HG03432 (cell line): Measurements from ENCODE around the gene SLC43A2.
"Not testable (repeated sequence)": the region's sequence is repeated elsewhere in the genome, so short reads cannot be mapped to it uniquely, and the experiment has no call there.

Experiments
- ATAC-seq: cut with Tn5 transposase; IDR thresholded peaks from one replicate; pipeline ENCODE4 v1.9.1; 2021; ENCODE audit warnings: mild to moderate bottlenecking, moderate library complexity; ENCODE audit not compliant: unreplicated experiment

SLC43A2 gene

DNA sequence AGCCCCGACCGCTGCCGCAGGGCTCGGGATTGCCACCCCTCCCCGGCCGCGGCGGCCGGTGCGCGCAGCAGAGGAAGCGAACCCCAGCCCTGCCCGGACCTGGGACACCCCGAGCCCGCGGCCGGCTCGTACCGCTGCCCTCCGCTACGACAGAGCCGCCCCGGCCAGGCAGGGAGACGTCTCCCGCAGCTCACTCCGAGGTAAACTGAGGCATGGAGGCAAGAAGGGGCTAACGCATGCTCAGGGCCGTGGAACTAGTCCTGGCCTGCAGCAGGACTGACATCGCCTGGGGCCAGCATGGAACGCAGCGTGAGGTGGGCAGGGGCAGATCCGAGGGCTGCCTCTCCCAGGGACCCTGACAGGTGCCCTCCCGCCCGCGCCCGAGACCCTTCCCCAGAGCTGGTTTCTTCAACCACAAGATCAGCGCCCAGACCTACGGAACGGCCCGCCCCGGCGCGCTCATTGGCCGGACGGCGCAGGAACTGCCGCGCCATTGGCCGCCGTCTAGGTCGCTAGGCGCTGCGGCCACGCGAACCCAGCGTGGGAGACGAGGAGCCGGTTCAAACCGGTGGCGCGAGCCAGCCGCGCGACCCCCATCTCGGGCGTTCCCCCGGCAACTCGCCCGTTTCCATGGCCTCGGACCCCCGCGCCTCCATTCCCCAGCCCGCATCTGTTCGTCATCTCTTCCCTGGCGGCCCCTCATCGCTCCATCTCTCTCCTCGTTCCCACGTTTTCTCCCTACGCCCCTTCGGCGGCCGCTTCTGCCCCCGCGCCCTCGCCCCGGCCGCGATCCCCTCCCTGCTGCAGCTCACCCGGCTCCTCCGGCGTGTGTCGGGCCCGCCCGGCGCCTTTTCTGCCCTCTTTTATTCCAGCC is at the start of gene SLC43A2:
Gene SLC43A2 (minus strand): TSS at position 853 of the 874 bp plus-strand sequence. CDS start 960 bp downstream, outside the sequence.
- ATAC-seq: peak; percentile 62

DNA sequence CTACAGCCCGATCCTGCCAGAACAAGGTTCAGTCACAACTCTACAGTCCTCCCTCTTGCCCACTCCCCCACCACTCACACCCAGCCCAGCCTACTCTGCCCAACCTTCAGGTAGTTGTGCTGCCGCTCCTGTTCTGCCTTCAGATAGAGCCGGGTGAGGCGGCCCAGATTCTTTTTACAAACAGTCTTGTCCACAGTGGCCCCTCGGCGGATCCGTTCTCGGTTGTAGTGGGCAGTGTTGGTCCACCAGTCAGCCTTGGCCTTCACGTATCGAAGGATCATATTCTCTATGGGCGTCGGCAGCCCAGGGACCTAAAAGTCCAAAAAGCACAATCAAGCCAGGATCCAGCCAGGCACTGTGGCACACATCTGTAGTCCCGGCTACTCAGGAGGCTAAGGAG is 47.8 kb upstream of the SLC43A2 start:
- no peak for ATAC-seq

DNA sequence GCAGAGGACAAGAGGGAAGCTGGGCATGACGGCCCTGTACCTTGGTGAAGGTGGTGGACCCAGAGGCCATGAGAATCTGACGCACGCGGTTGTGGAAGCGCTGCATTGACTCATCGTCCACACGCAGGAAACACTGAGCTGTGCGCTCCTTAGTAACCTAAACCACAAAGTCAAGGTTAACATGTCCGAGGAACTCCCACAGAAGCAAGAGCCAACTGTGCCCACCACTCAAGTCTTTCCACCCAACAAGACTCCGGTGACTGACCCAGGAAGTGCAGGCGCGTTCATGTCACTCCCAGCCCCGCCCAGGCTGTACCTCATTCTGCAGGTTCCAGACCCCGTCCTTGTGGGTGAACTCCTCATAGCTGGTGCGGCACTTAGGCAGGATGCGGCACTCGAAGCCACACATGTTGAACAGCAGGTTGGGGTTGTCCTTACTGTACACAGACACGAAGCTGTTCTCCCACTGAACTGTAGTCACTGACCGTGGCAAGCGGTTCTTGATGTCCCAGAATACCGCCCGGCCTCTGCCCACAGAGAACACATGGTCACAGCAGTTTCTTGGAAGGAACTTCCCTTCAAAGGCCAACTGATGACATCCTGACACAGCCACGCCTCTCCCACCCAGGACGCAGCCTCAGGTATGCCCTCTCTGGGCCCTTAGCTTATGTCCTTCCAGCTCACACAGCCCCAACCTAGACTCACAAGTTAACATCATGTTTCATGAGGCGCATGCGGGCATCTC is 44.6 kb upstream of the SLC43A2 start:
- ATAC-seq: no peak

DNA sequence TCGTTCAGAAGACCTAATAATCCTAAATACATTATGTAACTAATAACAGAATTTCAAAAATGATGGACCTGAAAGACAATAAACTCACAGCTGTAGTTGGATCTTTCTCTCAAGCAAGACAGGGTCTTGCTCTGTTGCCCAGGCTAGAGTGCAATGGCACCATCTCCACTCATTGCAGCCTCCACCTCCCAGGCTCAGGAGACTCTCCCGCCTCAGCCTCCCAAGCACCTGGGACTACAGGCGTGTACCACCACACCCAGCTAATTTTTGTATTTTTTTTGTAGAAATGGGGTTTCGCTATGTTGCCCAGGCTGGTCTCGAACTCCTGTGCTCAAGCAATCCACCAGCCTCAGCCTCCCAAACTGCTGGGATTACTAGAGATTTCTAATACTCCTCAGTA is 35.3 kb upstream of the SLC43A2 start:
- not testable (repeated sequence) for ATAC-seq

DNA sequence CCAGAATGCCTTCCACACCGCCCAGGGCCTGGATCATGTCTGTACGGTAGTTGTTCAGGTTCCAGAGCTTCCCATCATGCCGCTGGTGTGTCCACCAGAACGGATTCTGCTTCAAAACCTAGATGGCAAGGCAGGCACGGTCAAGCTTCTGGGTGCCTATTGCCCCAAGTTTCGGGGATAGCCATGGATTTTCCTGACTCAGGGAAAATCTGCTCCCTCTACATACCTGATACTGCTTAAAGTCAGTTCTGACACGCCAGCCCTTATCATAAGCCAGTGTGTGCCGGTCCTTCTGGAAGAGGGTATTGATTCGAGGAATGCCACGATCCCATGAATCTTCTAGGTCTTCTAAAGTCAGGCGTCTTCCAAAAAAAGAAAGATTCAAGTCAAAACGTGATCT is 32.4 kb upstream of the SLC43A2 start:
- ATAC-seq: no peak

DNA sequence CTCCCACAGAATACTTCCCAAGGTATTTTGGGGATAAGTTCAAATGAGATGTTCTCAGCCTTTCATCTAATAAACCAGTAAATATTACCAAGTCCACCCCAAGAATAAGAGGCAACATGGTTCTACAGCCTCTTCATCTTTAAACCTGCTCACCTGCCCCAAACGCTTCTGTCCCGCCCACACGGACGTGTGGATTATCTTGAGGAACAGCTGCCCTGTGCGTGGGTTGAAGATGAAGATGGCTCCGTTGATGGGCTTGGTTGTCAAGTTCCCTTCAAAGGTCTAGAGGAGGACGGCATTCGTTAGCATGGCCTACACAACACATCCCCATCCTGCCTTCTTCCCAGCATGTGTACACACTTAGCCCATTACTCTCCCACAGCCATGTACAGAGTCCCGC is 29.5 kb upstream of the SLC43A2 start:
- no peak for ATAC-seq

DNA sequence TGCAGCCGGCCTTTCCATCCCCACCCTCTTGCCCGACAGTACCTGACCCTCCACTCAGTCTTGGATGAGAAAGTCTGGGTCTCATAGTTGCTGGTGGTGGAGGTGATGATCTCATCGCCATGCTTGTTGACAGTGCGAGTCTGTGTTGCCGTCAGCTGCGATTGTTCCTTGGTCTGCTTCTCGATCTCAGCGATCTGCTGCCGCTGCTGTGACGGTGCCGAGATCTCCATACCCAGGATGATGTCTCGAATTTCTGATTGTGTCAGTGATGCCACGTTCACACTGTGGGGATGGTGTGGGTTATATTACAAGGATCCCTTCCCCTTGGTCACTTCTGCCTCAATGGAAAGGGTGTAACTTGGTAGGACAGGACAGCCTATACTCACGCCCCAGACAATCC is 25.1 kb upstream of the SLC43A2 start:
- ATAC-seq: no peak

DNA sequence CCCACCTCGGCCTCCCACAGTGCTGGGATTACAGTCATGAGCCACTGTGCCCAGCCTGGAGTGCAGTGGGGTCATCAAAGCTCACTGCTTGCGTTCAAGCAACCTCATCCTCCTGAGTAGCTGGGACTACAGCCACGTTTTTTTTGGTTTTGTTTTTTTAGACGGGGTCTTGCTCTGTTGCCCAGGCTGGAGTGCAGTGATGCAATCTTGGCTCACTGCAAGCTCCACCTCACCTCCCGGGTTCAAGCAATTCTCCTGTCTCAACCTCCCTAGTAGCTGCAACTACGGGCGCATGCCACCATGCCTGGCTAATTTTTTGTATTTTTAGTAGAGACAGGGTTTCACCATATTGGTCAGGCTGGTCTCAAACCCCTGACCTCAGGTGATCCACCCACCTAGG is 24.2 kb upstream of the SLC43A2 start:
- ATAC-seq: not testable (repeated sequence)

DNA sequence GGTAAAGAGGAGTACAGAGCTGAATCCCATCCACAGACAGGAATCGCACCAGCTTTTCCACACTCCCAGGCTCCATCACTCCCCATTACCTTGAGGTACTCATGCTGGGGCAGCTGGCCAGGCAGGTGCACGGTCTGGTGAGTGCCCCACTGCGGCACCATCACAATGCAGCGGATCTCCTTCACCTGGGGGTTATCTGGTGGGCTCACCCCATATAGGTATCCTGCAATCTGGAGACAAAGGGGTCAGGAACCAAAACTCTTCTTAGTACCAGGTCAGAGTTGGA is 22.9 kb upstream of the SLC43A2 start:
- no peak for ATAC-seq

DNA sequence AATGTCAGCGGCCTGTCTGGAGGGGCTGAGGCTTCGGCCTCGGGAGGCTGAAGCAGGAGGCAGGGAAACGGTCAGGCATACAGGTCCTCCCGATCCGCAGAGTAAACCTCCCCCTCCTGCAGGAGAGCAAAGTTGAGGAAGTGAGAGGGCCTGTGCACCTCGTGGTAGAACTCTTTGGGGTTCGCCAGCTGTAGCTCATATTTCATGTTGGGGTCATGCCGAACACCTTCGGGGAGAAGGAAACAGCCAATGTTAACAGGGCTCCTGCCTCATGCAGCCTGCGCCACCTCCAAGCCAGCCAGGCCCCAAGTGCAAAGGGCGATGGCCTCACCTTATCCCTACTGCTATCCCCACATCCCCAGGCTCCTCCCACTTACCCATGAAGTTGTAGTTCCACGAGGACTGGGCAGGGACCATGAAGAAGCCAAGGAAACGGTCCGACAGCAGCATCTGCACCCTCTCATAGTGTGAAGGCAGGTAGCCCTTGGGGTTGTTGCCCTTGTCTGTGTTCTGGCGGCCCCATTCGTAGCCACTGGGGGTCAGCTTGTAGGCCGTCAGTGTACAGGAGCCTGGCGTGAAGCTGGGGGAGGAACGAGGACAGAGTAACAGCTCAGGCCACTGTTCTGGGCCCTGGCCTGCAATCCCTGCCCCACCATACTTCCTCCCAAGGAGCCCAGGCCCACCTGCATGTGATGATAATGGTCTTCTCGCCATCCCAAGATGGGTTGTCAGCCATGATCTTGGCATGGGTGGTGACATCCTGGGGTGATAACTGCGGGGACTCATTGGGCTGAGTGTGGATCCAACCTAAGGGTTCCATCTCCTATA is 22.3 kb upstream of the SLC43A2 start:
- ATAC-seq: no peak

DNA sequence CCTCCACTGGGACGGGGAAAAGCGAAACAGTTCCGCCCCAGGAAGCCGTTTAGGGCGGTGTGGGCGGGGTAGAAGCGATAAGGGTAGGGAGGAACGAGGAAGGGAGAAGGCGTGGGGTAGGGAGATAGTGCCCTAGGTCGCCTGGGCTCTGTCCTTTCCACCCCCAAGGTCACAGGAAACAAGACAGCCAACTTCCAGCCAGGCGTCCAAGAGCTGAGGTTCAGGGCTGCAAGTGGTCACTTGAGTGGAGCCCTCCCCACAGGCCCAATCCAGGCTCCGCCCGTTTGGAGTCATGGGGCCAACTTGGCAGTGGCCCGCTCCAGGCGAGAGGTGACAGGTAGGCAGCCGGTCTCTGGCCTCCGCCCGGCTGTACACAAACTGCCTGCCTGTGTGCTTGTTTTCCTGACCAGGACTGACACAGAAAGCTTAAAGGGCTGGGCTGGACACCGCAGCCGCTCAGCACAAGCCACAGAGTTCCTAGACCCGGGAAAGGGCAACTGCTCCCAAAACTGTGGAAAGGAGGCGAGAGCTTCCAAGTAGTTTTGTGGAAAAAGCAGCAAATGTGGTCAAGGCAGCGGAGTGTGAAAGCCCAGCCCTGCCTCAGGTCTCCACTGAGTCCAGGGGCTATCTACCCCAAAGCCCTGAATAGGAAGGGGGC is 21.3 kb upstream of the SLC43A2 start, which contains the start of gene RILP:
Gene RILP (minus strand): TSS at position 23 of the 658 bp plus-strand sequence. CDS start 62 bp downstream, outside the sequence.
- peak; percentile 11 for ATAC-seq

DNA sequence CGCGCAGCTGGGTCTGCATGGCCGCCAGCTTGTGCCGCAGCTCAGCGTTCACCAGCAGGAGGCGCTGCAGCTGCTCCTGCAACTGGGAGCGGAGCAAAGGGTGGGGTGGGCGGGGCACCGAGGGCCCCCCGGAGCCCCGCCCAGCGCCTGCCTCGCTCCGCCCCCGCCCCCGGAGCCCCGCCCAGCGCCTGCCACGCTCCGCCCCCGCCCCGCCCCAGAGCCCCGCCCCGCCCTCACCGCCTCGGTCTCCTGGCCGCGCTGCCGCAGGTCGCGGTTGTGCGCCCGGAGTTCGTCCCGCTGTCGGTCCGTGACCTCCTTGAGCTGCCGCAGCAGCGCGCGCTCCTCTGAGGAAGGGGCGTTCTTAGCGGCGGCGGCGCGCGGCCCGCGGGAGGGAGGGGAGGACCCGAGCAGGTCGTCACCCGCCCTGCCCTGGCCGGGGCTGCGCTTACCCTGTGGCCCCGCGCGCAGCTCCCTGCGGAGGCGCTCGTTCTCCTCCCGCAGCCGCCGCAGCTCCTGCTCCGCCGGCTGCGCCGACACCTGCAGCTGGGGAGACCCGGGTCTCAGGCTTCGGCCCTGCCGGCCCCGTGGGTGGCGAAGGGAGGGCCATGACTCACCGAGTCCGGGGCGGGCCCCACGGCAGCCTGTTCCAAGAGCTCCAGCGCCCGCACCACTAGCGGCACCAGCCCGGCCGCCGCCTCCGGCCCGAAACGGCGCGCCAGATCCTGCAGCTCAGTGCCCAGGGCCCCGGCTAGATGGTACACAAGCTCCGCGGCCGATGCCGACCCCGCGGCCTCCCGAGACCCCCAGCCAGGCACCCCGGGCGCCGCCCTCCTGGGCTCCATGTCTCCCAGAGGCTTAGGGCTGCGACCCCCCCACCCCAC is 20.6 kb upstream of the SLC43A2 start:
- ATAC-seq: peak; percentile 48

DNA sequence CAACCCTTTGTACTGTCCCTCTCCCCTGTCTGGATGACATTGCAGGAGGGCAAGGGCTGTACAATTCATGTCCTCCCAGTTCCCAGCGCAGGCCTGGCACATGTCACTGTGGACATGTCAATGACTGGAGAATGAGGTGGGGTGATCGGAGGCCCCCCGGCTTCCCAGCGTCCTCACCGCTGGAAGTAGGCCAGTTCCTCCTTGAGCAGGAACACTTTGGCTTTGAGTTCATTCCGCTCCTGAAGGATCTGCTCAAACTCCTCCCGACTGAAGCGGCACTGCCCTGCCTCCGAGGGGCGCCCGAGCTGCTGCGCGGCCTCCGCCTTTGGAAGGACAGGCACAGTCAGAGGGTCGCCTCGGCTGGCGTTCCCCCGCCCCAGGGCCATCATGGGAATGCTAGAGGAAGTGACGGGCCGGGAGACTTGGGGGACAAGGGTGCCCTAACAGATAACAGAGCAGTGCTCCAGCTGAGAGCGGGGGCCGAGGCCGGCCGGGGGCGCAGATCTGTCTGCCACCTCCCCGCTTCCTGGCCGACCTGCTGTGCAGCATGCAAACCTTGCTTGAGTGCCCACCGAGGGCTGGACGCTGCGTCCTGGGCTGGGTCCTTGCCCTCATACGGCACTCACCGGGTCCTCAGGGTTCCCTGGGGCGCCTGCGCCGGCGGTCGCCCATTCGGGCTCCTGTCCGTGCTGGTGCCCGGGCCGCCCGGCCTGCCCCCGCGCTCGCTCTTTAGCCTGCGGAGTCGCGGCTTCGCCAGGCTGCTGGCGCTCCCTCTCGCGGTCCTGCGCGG is 19.7 kb upstream of the SLC43A2 start:
- ATAC-seq: peak; percentile 57

DNA sequence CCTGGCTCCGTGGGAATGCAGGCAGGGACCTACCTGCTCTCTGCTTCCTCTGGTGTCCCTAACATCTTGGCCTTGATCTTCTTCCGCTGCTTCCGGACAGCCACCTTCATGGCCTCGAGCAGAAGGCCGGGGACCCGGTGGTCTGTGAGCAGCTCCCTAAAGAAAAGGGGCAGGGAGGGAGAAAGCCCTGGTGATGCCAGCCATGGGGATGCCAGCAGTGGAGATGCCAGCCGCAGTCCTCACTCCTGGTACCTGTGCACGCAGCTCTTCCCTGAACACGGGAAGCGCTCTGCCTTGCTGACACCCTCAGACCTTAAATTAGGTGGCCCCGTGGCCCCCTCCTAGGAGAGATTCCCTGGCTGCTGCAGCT is 19.2 kb upstream of the SLC43A2 start:
- no peak for ATAC-seq

DNA sequence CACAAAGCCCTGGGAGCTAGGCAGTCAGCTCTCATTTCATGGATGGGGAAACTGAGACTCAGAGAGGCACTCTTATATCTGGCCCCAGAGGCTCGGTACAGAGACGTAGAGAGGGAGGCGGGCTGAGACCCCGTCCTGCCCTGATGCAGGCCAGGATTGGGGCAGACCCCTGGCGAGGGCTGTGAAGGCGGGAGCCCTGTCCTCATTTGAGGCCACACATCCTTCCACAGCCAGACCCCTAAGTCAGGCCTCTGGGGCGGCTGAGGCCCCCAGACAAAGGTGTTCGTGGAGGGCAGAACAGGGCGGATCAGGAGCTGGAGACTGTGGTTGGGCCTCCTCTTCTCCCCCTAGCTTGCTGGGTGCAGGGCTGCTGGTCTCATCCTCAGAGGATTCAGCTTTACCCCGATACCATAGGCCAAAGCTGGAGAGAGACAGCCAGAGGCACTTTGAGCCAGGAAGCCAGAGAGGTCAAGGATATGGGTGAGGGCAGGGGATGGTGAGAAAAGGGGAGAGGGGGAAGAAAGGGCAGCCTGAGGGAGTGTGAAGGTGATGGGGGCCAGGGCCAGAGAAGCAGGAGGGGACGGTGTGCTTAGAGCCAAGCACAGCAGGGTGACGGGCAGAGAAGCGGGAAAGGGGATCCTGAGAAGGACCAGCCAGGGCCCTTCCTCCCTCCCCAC is 17.7 kb upstream of the SLC43A2 start:
- no peak for ATAC-seq

DNA sequence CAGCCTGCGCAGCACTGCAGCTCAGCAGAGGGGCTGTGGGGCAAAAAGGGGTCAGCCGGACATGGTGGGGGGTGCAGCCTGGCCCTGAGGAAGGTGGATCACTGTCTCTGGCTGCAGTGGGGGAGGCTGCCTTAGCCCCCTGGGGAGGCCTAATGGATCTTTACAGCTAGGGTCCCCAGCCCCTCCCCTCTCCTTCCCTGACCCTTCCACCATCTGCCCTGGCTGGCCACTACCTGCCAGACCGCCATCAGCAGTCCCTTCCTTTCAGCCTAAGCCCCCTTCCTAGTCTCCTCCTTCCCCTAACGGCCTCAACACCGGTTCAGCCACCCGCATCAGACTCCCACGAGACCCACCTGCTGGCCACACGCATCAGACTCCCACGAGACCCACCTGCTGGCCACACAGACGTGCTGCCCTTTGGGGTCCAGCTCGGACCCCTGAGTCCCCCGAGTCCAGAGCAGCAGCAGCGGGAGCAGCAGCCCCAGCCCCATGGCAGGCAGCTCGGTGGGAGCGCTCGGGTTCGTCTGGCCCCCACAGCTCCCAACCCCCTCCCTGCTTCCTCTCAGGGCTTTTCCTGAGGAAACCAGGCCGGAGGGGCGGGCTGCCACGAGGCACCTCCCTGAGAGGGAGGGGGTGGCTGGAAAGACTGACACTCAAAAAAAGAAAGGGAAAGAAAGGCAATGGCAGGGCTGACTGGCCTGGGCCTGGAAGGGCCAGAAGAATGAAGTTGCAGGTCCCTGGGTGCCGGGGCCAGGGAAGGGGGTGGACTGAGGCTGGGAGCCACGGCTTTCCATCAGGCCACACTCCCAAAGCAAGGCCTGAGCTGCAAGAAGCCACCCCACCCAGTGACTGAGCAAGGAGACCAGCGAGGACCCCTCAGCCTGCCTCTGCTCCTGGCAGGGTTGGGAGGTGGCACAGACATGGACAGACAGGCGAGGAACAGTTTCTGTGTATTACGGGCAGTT is 16.9 kb upstream of the SLC43A2 start, which contains the start of gene SCARF1:
Gene SCARF1 (minus strand): TSS at position 526 of the 965 bp plus-strand sequence. CDS start 35 bp downstream, at position 491.
- no peak for ATAC-seq

DNA sequence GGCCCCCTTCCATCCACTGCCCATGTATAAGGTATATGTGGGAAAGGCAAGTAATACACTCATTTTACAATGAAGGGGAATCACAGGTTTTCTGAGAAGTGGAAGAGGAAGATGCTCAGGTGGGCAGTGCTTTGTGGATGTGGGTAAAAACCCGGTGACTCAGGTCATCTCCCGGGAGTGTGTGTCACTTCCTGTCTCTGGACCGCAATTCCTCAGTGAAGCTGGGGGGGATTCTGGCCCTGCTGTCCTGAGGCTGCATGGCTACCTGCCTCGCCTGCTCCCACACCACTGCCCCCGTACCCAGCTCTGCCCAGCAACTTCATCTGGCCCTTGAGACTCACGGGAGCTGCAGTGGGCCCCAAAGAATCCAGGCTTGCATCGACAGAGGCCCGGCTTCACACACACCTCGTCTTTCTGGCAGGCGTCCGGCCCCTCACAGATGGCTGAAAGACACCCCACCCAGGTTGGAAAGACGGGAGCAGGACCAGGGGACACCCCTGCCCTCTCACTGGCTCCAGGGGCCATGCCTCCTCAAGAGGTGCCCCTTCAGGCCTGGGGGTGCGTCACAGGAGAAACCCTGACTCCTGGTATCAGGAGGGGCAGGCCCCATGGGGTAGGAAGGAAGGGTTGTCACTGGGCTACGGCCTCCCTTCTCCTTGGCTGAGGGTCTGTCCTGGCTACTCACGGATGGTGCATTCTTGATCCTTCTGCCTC is 16.0 kb upstream of the SLC43A2 start:
- no peak for ATAC-seq
